Calu3 (cell line): ENCODE results near the gene IGF1R. TPM values are rescaled to one million over a fixed set of nuclear protein-coding genes. Genes with fewer than 3 reads are reported as not detected.
"Not testable (repeated sequence)": the region's sequence is repeated elsewhere in the genome, so short reads cannot be mapped to it uniquely, and the experiment has no call there.

ENCODE experiments used
- BruUV-seq: library from RNA; stranded (reverse); fragments of 400-500 nt; replicated peaks from 2 replicates; lab custom pipeline; 2021; lab: Mats Ljungman, UMichigan
- CTCF ChIA-PET: fragments of 300-600 bp; sonication (Branson Sonifier 250); formaldehyde crosslinking; loops from one replicate; lab custom pipeline; 2022; ENCODE audit warnings: antibody characterized with exemption; lab: Charles Lee
- DNase-seq: peaks from one replicate; pipeline ENCODE4 v3.0.0; 2022
- H3K27ac Mint-ChIP-seq: one replicate; pipeline ENCODE4 v1.8.0; 2022; ENCODE audit warnings: mixed read lengths; ENCODE audit not compliant: unreplicated experiment
- H3K27me3 Mint-ChIP-seq: one replicate; pipeline ENCODE4 v1.8.0; 2022; ENCODE audit warnings: mixed read lengths; ENCODE audit not compliant: unreplicated experiment
- H3K36me3 Mint-ChIP-seq: one replicate; pipeline ENCODE4 v1.8.0; 2022; ENCODE audit warnings: mild to moderate bottlenecking, moderate library complexity, mixed read lengths; ENCODE audit not compliant: insufficient read depth, unreplicated experiment
- H3K4me1 Mint-ChIP-seq: one replicate; pipeline ENCODE4 v1.8.0; 2022; ENCODE audit warnings: mild to moderate bottlenecking, low read depth, mixed read lengths; ENCODE audit not compliant: unreplicated experiment
- H3K4me3 Mint-ChIP-seq: one replicate; pipeline ENCODE4 v1.8.0; 2022; ENCODE audit warnings: mild to moderate bottlenecking, low read depth, moderate library complexity, mixed read lengths; ENCODE audit not compliant: unreplicated experiment
- H3K9me3 Mint-ChIP-seq: one replicate; pipeline ENCODE4 v1.8.0; 2022; ENCODE audit warnings: low read depth, mixed read lengths; ENCODE audit not compliant: unreplicated experiment
- CTCF ChIP-seq: fragments of 200-600 bp; IDR thresholded peaks from one replicate; pipeline ENCODE4 v1.8.0; 2022; ENCODE audit warnings: antibody characterized with exemption; ENCODE audit not compliant: unreplicated experiment
- intact Hi-C: fragments of 100-400 bp; cut with micrococcal nuclease; formaldehyde crosslinking; loops from one replicate; pipeline ENCODE4 v1.10.0; 2022; ENCODE audit not compliant: unreplicated experiment
- total RNA-seq: library from RNA; stranded (reverse); gene quantifications from 2 replicates; pipeline ENCODE4 v1.2.3, GENCODE V29; 2022

IGF1R gene
- total RNA-seq, 1 experiment from 2014 or later: 73.9 TPM

DNA sequence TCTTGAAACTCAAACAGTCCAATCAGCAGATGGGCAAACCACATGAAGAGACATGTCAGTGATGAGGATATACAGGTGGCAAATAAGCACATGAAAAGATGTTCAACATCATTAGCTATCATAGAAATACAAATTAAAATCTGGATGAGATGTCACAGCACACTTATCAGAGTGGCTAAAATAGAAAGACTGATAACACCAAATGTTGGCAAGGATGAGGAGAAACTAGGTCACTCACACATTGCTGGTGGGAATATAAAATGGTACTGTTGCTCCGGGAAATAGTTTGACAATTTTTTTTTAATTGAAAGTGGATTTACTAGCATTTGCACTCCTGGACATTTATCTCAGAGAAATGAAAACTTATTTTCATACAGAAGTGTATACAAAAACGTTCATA lies 350.9 kb downstream of the IGF1R start:
- no peak for TF ChIP-seq CTCF
- H3K27ac Mint-ChIP-seq: no peak overlapping the region
- CTCF ChIA-PET: no interaction called here
- no peak overlapping the region for H3K4me3 Mint-ChIP-seq
- intact Hi-C loops: no loop called here
- DNase-seq: no peak
- peaks cover 2% of the 10 kb centered on the region for H3K9me3 Mint-ChIP-seq
- H3K4me1 Mint-ChIP-seq: no peaks in the 10 kb centered on the region
- no peaks in the 10 kb centered on the region for H3K36me3 Mint-ChIP-seq
- BruUV-seq: no TSS peak
- peaks cover 27% of the 10 kb centered on the region for H3K27me3 Mint-ChIP-seq

- CTCF ChIA-PET: interaction anchor here (0.5 kb wide), 1 partner anchor 29 kb away, joined by 6 read pairs; no protein-coding TSS in a partner anchor
- intact Hi-C loops: no loop called here
- H3K4me1 Mint-ChIP-seq: no peaks in the 10 kb centered on the region
Measured at GRCh38 chr15:99002226-99002625, 353.9 kb downstream of the IGF1R start.

DNA sequence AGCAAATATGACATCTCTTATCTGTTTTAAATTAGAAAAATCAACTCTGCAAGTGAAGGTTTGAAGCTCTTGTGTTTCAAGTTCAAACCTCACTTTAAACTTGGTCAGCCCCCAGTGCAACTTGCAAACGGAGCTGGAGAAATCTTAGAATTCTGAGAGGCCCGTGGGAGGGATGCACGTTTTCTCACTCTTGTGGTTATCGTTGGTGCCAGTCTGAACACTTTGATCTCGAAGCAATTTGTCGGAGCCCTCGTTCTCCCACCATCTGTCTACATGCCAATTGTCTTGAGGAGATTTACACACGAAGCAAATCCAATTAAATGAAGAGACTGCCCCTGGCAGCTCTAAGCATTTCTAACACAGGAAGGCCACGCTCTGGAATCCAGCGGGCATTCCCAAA lies 355.0 kb downstream of the IGF1R start:
- CTCF ChIA-PET: interaction anchor here (0.7 kb wide), 2 partner anchors 11 to 1268 kb away, joined by 3 read pairs; no protein-coding TSS in a partner anchor
- intact Hi-C loops, H3K36me3 Mint-ChIP-seq, BruUV-seq, DNase-seq, H3K27ac Mint-ChIP-seq, H3K9me3 Mint-ChIP-seq, H3K4me3 Mint-ChIP-seq, H3K27me3 Mint-ChIP-seq, H3K4me1 Mint-ChIP-seq: not testable (repeated sequence)

More at GRCh38 chr15:99002226-99002625, 353.9 kb downstream of the IGF1R start:
- no peak for TF ChIP-seq CTCF
- Mint-ChIP-seq H3K36me3 (no peaks in the 10 kb centered on the region), H3K27ac (no peak overlapping the region), H3K9me3 (peaks cover 2% of the 10 kb centered on the region), H3K4me3 (no peak overlapping the region), H3K27me3 (no peaks in the 10 kb centered on the region)
- no peak for DNase-seq
- BruUV-seq: no TSS peak

DNA sequence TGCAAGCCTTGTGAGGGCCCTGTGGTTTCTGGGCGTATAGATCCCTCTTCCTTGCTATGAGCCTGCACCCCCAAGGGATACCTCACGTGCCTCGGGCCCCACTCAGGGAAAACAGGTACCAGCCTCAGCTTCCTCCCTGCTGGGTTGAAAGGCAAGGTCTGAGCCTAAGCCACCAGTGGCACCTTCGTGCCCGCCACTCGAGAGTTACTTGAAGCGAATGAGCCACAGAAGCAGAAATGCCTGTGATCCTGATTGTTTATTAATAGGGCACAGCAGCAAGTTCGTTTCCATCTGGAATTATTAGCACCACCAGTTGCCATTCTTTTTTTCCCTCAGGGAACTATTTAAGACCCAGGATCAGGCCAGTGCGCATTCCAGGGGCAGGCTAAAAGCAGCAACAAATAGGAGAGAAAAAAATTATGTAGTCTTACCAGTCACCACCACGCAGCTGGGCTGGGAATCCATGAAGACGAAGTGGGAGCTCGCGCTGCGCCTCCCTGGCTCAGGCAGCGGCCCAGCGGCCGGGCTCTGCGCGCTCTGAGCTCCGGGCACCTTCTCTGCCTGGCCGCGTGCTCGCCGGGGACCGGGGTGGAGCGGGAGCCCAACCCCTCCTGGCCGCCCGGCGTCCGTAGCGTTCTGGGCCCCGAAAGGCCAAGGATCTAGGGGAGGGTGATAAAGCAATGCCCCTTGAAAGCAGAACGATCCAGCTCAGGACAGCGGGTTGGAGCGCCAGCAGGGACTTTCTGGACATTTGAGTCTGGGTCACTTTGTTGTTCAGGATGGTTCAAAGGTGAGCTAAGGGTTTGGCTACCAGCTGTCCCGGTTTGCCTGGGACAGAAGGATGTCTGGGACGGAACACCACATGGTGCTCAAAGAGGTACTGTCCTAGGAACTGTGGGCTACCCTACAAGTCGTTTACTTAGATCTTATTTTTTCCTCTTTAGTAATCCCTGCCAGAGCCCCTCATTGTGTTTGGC lies 356.9 kb downstream of the IGF1R start:
- H3K27me3 Mint-ChIP-seq, H3K4me3 Mint-ChIP-seq, H3K4me1 Mint-ChIP-seq, BruUV-seq, intact Hi-C loops, H3K9me3 Mint-ChIP-seq, H3K27ac Mint-ChIP-seq, DNase-seq, CTCF ChIA-PET, H3K36me3 Mint-ChIP-seq: not testable (repeated sequence)

DNA sequence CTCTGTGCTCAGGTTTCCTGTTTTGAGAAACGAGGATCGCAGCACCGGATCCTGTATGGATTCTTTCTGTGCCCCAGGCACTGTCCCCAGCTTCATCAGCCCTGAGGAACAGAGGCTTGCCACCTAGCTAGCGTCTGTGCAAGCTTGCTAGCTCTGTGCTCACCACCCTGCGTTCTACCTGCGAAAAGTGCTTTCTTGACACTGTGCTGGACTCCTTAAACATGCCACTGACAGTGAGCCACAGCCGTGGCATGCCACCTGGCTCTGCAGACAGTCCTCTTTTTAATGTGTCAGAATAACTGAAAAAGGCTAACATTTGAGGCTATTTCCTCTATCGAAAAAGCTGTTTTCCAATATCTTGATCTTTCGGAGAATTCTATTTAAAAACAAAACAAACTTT lies 357.8 kb downstream of the IGF1R start:
- H3K4me3 Mint-ChIP-seq: no peak overlapping the region
- H3K36me3 Mint-ChIP-seq: no peaks in the 10 kb centered on the region
- CTCF ChIA-PET: interaction anchor here (0.5 kb wide), 1 partner anchor 23 kb away, joined by 5 read pairs; no protein-coding TSS in a partner anchor
- TF ChIP-seq CTCF: no peak
- H3K27ac Mint-ChIP-seq: no peak overlapping the region
- intact Hi-C loops: no loop called here
- no peak for DNase-seq
- no peaks in the 10 kb centered on the region for H3K27me3 Mint-ChIP-seq
- peaks cover 2% of the 10 kb centered on the region for H3K9me3 Mint-ChIP-seq
- BruUV-seq: no TSS peak
- H3K4me1 Mint-ChIP-seq: no peaks in the 10 kb centered on the region
